ENCODE data around the gene UTF1.
"Not testable (repeated sequence)": the region's sequence is repeated elsewhere in the genome, so short reads cannot be mapped to it uniquely, and the experiment has no call there.

UTF1 gene

GRCh38 chr10:133248334-133248715, 18.3 kb downstream of the UTF1 start:
- DNase-seq = no peak

DNA sequence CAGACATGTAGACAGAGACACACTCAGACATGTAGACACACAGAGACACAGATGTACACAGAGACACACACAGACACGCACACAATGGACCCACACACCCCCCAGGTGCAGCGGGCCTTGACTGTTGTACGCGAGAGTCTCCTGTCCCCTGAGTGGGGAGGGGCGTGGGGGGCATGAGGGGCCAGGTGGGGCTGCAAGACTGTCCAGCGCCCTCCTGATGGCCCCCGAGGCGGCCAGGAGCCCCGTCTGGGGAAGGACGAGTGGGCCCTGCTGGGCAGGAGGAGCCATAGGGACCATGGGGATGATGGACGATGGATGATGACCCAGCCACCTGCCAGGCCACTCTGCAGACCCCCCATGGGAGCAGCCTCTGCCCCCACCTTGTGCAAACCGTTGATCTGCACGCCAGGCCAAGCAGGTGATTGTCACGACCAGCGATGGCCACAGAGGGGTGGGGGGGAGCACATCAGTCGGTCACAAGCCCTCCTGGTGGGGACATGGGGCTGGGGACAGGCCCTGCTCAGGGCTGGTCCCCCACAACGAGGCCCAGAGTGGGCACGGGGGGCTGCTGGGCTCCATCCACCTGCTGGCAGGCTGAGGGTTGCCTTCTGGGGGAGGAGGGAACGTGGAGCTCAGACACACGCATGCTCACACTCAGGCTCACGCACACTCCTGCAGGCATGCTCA, 19.2 kb downstream of the UTF1 start:
- no peak for DNase-seq

GRCh38 chr10:133249975-133250754, 20.1 kb downstream of the UTF1 start:
- DNase-seq = no peak

GRCh38 chr10:133251388-133252222, 21.6 kb downstream of the UTF1 start:
- DNase-seq = no peak

DNA sequence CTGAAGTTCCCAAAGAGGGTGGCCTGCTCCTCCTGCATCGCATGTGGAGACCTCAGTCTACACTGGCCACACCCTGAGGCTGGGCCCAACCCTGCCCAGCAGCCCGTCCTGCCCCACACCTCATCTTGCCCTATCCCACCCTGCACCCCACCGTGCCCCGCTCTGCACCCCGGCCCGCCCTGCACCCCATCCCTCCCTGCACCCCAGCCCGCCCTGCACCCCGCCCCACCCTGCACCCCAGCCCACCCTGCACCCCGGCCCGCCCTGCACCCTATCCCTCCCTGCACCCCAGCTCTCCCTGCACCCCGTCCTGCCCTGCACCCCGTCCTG, 22.2 kb downstream of the UTF1 start:
- no peak for DNase-seq

- DNase-seq = no peak
These were observed 23.4 kb downstream of the UTF1 start for GRCh38 chr10:133253361-133253955.

DNA sequence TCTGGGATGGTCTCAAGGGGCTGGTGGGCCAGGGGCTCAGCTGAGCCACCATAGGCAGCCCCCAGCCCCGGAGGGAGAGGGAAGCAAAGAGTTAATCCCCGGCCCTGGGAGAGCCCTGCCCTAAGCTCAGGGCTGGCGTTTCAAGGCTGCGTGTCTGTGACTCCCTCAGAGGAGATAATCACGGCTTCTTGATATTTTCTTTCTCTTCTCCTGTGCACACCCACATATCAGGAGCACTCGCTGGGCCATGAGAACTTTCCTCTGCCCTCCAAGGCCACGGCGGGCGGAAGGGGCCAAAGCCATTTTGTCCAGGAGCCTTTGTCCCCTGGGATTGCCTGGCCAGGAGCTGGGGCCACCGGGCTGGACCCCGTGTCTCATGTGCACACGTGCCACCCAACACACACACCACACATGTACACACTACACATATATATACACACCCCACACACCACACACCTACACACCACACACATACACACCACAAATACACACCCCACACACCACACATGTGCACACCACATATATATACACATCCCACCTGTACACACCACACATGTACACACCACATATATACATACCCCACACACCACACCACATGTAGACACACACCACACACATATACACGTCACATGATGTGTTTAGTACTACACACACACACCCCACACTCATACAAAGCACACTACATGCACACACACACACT, 24.6 kb downstream of the UTF1 start:
- DNase-seq = no peak

DNA sequence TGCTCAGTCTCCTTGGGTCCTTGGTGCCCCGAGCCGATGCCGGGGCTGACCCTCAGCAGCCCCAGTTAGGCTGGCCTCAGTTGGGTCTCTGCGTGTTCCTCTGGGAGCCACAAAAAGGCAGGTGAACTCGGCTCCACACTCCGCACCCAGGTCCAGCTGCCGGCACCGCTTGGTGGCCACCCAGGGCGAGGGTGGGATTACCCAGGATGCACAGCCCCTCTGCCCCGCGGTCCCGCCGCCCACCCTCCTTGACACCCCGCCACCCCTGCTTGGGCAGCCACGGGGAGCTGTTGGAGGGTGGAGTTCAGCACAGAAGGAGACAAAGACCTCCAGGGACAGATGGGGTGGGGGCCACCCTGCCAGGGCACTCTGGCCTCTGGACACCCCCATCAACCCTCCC, 25.3 kb downstream of the UTF1 start:
- no peak for DNase-seq

- DNase-seq = peak; percentile 61
These were observed 27.6 kb downstream of the UTF1 start for GRCh38 chr10:133257489-133258065.

GRCh38 chr10:133258066-133258817, 28.2 kb downstream of the UTF1 start:
- DNase-seq = peak; percentile 63

- peak; percentile 90 for DNase-seq
These were observed 29.0 kb downstream of the UTF1 start for GRCh38 chr10:133258818-133259601.

DNA sequence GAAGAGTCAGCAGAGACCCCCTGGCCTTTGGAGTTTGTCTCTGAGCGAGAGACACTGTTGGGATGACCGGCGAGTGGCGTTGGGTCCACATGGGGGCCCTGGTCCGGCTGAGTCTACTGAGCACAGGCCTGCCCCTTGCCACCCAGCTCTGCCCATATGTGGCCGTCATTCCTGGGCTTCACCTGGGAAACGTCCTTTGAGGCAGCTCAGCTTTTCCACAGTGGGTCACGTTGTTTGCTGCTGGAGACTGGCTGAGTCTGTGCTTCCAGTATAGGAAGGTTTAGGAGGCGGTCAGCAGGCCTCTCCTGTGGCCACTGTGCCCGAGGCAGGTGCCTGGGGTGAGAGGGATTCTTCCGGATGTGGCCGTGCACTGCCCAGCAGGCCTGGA, 29.6 kb downstream of the UTF1 start:
- no peak for DNase-seq

- DNase-seq = peak; percentile 66
These were observed 31.1 kb downstream of the UTF1 start for GRCh38 chr10:133260895-133261725.

- peak; percentile 87 for DNase-seq
These were observed 31.8 kb downstream of the UTF1 start for GRCh38 chr10:133261726-133262325.

DNA sequence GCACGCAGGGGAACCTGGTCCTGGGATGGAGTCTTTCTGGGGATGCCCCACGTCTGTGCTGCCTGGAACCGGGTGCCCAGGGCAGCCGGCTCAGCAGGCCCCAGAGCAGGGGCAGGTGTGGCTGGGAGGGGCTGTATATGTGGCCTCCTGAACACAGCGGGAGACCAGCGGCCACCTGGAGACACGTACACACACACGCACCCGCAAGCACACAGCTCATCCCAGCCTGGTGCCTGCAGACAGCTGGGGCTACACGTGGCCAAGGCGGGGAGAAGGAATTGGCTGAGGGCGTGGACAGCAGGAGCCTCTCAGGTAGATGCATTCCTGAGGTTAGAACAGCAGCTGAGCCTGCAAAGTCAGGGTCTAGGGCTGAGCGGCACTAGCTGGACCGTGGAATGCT, 32.7 kb downstream of the UTF1 start:
- peak; percentile 13 for DNase-seq

- no peak for DNase-seq
These were observed 33.7 kb downstream of the UTF1 start for GRCh38 chr10:133263674-133264073.

GRCh38 chr10:133264461-133264860, 34.4 kb downstream of the UTF1 start:
- DNase-seq = peak; percentile 78

DNA sequence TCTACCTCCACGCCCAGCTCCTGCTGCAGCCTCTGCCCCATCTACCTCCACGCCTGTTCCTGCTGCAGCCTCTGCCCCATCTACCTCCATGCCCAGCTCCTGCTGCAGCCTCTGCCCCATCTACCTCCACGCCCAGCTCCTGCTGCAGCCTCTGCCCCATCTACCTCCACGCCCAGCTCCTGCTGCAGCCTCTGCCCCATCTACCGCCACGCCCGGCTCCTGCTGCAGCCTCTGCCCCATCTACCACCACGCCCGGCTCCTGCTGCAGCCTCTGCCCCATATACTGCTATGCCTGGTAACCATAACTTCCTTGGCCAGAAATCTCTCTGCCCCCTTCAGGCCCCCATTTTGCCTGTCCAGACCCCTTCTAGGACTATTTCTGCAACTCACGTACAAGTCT, 35.0 kb downstream of the UTF1 start:
- DNase-seq = not testable (repeated sequence)

Data from CD4-positive, alpha-beta T cell treated with Interleukin-17A for 4 hours (primary cell).